HUES6 (cell line): ENCODE data around the gene PIGV.

Source experiments
- H3K27ac ChIP-seq: 2 replicates; pipeline ENCODE4 v1.7.0; 2013; ENCODE audit warnings: low read depth, mild to moderate bottlenecking, low read length, inconsistent platforms
- H3K27me3 ChIP-seq: 2 replicates; pipeline ENCODE4 v1.6.1; 2013; ENCODE audit warnings: low read length; ENCODE audit not compliant: control insufficient read depth, insufficient read depth
- H3K36me3 ChIP-seq: 2 replicates; pipeline ENCODE4 v1.6.1; 2013; ENCODE audit warnings: low read length; ENCODE audit not compliant: control insufficient read depth, insufficient read depth
- H3K4me1 ChIP-seq: 2 replicates; pipeline ENCODE4 v1.6.1; 2013; ENCODE audit warnings: low read length; ENCODE audit not compliant: control insufficient read depth, insufficient read depth
- H3K4me3 ChIP-seq: 2 replicates; pipeline ENCODE4 v1.5.1; 2013; ENCODE audit warnings: low read depth, low read length
- H3K9ac ChIP-seq: one replicate; pipeline ENCODE4 v1.6.1; 2013; ENCODE audit warnings: mild to moderate bottlenecking, low read length
- H3K9me3 ChIP-seq: 2 replicates; pipeline ENCODE4 v1.6.1; 2013; ENCODE audit warnings: low read depth, low read length; ENCODE audit not compliant: control insufficient read depth, insufficient read depth

The PIGV gene

GRCh38 chr1:26786437-26787380, 1.0 kb upstream of the PIGV start:
- H3K4me1 ChIP-seq: peaks cover 41% of the 10 kb centered on the region
- H3K9ac ChIP-seq: peak overlapping the region; percentile 90
- no peaks in the 10 kb centered on the region for H3K9me3 ChIP-seq
- H3K4me3 ChIP-seq: peak overlapping the region; percentile 63
- peaks cover 17% of the 10 kb centered on the region for H3K36me3 ChIP-seq
- peak overlapping the region; percentile 92 for H3K27ac ChIP-seq
- H3K27me3 ChIP-seq: no peaks in the 10 kb centered on the region

DNA sequence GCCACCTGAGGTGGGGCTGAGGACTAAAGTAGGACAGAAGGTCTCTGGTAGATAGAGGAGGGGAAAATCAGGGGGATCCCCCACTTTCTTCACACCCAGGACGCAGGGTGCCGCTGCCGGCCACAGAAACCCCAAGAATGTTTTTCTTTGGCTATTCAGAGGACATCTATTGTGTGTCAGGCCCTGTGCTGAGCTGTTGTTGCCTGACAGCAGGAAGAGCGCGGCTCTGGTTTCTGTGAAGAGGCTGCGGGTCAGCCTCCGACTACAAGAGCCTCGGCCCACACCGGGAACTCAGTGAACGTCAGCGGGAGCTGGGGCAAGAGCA, 407 bp upstream of the PIGV start:
- Histone ChIP-seq H3K27me3 (no peaks in the 10 kb centered on the region), H3K4me1 (peaks cover 41% of the 10 kb centered on the region), H3K9me3 (no peaks in the 10 kb centered on the region), H3K4me3 (peak overlapping the region; percentile 63), H3K27ac (peak overlapping the region; percentile 92), H3K9ac (peak overlapping the region; percentile 90), H3K36me3 (peaks cover 13% of the 10 kb centered on the region)

DNA sequence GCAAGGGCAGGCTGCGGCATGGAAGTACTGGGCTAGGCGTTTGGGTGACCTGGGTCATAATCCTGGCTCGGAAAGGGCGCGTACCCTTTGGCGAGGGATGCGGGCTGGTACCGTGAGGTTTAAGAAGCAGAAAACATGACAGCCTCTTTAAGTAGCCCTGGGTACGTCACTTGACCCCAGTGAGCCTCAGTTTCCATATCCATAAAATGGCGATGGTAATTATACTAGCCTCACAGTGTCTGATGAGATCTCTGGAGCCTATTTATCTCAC, 700 bp downstream of the PIGV start:
- no peaks in the 10 kb centered on the region for H3K27me3 ChIP-seq
- peak overlapping the region; percentile 63 for H3K4me3 ChIP-seq
- peaks cover 3% of the 10 kb centered on the region; the same call in 1 of the 2 replicates for H3K36me3 ChIP-seq
- H3K27ac ChIP-seq: peak overlapping the region; percentile 92; the same call in 1 of the 2 replicates
- H3K4me1 ChIP-seq: peaks cover 35% of the 10 kb centered on the region
- H3K9me3 ChIP-seq: no peaks in the 10 kb centered on the region
- peak overlapping the region; percentile 90 for H3K9ac ChIP-seq

DNA sequence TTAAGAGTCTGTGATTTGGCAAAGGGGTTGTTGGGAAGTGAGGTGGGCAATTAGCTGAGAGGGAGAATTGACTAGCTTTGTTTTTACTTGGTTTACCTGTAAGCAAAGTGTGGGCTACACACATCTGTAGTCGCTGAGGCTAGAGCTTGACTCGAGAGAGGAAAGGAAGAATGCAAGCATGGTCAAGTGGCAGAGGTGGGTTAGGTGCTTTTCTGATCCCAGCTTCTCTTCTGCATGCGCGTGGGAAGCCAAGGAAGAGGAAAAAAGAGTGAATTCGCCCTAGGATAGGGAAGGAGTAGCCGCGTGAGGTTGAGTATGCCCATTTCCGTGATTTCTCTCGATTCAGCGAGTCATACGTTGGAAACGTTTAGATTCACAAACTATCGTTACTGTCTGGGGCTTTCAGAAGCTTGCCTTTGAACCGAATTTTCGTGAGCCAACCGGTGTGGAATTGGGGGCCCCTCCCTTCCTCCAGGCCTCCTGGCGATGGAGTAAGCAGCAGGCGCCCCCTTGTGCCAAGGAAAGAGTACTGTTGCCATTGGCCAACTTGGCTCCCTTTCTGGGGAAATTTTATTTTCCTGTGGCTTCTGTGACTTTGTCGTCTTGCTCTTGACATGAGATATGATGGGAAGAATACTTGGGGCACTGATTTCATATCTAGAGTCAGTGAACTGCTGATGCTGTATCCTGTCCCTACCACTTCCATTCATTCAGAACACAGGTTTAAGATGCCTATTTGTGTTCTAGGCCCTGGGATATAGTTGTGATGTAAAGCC, 1.3 kb downstream of the PIGV start:
- Histone ChIP-seq H3K9me3 (no peaks in the 10 kb centered on the region), H3K4me1 (peaks cover 29% of the 10 kb centered on the region), H3K27ac (no peak overlapping the region), H3K27me3 (no peaks in the 10 kb centered on the region), H3K36me3 (peaks cover 3% of the 10 kb centered on the region), H3K9ac (peak overlapping the region; percentile 90), H3K4me3 (peak overlapping the region; percentile 63)

GRCh38 chr1:26789612-26789865, 1.8 kb downstream of the PIGV start:
- no peaks in the 10 kb centered on the region for H3K9me3 ChIP-seq
- peaks cover 8% of the 10 kb centered on the region for H3K36me3 ChIP-seq
- H3K27ac ChIP-seq: no peak overlapping the region
- H3K27me3 ChIP-seq: no peaks in the 10 kb centered on the region
- no peak overlapping the region for H3K4me3 ChIP-seq
- H3K9ac ChIP-seq: no peak overlapping the region
- peaks cover 26% of the 10 kb centered on the region for H3K4me1 ChIP-seq

- no peak overlapping the region for H3K9ac ChIP-seq
- no peaks in the 10 kb centered on the region for H3K9me3 ChIP-seq
- H3K36me3 ChIP-seq: peaks cover 12% of the 10 kb centered on the region
- peaks cover 26% of the 10 kb centered on the region for H3K4me1 ChIP-seq
- no peak overlapping the region for H3K4me3 ChIP-seq
- no peak overlapping the region for H3K27ac ChIP-seq
- no peaks in the 10 kb centered on the region for H3K27me3 ChIP-seq
These were observed 2.2 kb downstream of the PIGV start for GRCh38 chr1:26789931-26790330.

DNA sequence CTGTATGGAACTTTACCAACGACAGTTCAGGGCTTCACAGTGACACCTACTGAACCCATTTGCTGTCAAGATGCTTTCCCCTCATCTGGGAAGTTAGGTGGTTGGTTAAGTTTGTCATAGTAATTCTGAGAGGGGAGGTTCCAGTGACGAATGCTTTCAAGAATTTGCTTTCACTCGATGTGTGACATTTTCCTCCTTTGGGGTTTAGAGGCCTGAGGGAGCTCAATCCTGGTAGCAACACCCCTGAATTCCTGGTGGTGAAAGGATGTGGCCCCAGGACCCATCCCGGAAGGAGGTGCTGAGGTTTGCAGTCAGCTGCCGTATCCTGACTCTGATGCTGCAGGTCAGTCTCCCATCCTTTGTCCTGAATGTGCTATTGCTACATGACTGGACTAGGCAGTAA, 2.8 kb downstream of the PIGV start:
- H3K9me3 ChIP-seq: no peaks in the 10 kb centered on the region
- H3K9ac ChIP-seq: no peak overlapping the region
- no peaks in the 10 kb centered on the region for H3K27me3 ChIP-seq
- H3K4me1 ChIP-seq: peaks cover 25% of the 10 kb centered on the region
- H3K36me3 ChIP-seq: peaks cover 15% of the 10 kb centered on the region
- H3K4me3 ChIP-seq: no peak overlapping the region
- H3K27ac ChIP-seq: no peak overlapping the region

DNA sequence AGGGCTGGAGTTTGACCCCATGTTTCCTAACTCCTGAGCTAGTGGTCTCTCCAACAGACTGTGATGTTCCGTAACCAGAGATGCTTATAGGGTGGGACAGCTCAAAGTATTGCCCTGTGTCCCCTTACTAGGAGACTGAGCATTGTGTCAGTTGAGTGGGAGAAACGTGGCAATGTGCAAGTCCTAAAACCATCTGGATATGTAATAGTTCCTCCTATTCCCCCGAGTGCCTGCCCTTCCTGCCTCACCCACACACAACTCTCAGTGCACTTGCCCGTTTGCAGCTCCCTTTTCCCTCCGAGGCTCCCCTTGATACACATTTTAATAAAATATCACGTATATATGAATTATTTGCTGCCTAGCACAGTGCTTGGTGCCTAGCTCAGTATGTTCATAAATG, 3.4 kb downstream of the PIGV start:
- no peak overlapping the region for H3K9ac ChIP-seq

DNA sequence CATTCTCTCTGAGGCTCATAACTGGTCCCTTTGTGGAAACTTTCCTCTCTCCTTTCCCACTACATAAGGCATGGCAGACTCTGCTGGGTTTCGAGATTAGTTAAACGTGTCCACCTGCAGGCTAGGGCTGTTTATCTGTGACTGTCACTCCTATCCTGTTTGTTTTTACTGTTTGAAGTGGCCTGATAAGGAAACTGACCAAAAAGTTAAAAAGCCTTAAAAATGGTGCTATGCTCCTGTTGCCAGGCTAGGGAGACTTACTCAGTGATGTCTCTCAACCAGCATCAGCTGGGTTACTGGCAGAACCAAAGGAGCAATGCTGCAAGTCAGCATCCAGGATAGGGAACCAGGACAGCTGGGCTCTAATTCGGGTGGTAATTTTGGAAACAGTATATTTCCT, 3.9 kb downstream of the PIGV start:
- no peak overlapping the region for H3K4me3 ChIP-seq
- H3K36me3 ChIP-seq: peaks cover 18% of the 10 kb centered on the region
- H3K9ac ChIP-seq: no peak overlapping the region
- no peaks in the 10 kb centered on the region for H3K9me3 ChIP-seq
- H3K4me1 ChIP-seq: peaks cover 15% of the 10 kb centered on the region
- no peaks in the 10 kb centered on the region for H3K27me3 ChIP-seq
- no peak overlapping the region for H3K27ac ChIP-seq

More for the DNA sequence above, 3.4 kb downstream of the PIGV start:
- Histone ChIP-seq H3K4me1 (peaks cover 19% of the 10 kb centered on the region), H3K36me3 (peaks cover 15% of the 10 kb centered on the region), H3K4me3 (no peak overlapping the region), H3K9me3 (no peaks in the 10 kb centered on the region), H3K27ac (no peak overlapping the region), H3K27me3 (no peaks in the 10 kb centered on the region)

- H3K9ac ChIP-seq: no peak overlapping the region
- no peaks in the 10 kb centered on the region for H3K9me3 ChIP-seq
- no peaks in the 10 kb centered on the region for H3K27me3 ChIP-seq
- 0 out of 2 replicates have a peak, but pooled peaks cover 5% of the 10 kb centered on the region for H3K4me1 ChIP-seq
- H3K4me3 ChIP-seq: no peak overlapping the region
- H3K27ac ChIP-seq: no peak overlapping the region
- H3K36me3 ChIP-seq: peaks cover 24% of the 10 kb centered on the region
These were observed 5.2 kb downstream of the PIGV start for GRCh38 chr1:26792924-26793323.

- Histone ChIP-seq H3K27me3 (no peaks in the 10 kb centered on the region), H3K9me3 (no peaks in the 10 kb centered on the region), H3K9ac (no peak overlapping the region), H3K4me3 (no peak overlapping the region), H3K36me3 (peaks cover 24% of the 10 kb centered on the region), H3K4me1 (peaks cover 4% of the 10 kb centered on the region), H3K27ac (no peak overlapping the region)
These were observed 6.6 kb downstream of the PIGV start for GRCh38 chr1:26794391-26794790.
